GM18505 (cell line): ENCODE data around the gene POU2AF2.
"Not testable (repeated sequence)": the region's sequence is repeated elsewhere in the genome, so short reads cannot be mapped to it uniquely, and the experiment has no call there.

Source experiments
- ATAC-seq: cut with Tn5 transposase; IDR thresholded peaks from one replicate; pipeline ENCODE4 v1.9.1; 2021; ENCODE audit not compliant: unreplicated experiment
- POLR2A ChIP-seq: IDR thresholded peaks from 4 replicates; pipeline ENCODE4 v1.6.1; 2011; ENCODE audit warnings: borderline replicate concordance; ENCODE audit not compliant: insufficient read depth, insufficient read length; ENCODE audit errors: extremely low read depth

Gene POU2AF2

DNA sequence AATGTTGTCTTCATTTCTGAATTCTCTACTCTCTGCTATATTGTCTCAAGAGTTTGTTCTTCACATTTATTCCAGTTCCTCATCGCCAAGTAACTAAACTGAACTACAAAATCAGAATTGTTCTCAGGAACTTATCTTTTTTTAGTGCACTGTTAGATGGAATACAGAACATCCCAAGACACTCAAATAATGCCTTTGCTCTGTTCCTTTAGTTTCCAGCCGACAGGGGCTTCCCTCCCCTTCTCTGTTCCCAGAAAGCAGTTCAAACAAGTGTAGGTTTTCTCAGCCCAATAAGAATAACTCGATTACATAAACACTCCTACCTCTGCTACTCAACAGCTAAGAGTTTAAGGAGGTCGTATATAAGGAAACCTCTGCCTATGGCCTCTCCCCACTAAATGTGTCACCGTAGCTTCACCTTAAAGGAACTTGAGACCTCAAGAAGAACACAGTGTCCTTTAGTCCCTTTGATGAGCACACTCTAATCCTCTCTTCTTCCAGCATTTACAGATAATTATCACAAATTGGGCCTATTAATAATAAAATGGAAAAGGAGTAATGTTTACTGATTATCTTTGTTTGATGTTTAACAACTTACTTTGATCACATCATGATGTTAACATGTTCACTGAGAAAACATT is 59.8 kb downstream of the POU2AF2 start:
- TF ChIP-seq POLR2A, result no peak
- no peak for ATAC-seq

GRCh38 chr11:111305876-111306275 is 60.4 kb downstream of the POU2AF2 start:
- ATAC-seq, result no peak
- no peak for TF ChIP-seq POLR2A

- no peak for TF ChIP-seq POLR2A
- no peak for ATAC-seq
Measured at GRCh38 chr11:111306321-111306720, 60.8 kb downstream of the POU2AF2 start.

DNA sequence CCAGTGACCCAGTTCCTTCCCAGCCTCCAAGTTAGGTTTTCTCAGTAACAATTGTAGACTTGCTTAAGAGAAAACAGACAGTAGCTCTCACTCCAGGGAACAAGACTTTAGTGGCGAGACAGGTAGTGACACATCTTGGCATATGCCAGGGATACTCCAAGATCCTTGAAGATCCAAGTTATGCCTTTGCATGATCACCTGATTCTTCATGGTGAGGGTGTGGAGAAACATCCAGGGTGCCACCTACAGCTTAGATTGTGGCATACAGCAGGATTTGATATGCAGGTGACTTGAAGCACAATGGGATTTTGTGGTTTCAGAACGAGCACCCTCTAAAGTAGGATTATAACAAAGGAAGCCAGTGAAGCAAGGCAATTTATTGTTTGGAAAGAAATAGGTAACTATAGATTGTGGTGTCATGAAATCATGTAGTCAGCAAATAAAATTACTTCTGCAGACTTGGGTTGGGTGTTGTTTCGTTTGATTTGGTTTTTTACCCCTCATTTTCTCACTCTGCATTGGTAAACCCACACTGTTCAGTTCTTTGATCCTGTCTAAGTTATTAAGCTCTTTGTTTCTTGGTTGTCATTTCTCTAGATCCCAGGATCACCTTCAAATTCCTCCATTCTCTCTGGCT is 62.1 kb downstream of the POU2AF2 start:
- ATAC-seq, result no peak
- TF ChIP-seq POLR2A, result no peak

DNA sequence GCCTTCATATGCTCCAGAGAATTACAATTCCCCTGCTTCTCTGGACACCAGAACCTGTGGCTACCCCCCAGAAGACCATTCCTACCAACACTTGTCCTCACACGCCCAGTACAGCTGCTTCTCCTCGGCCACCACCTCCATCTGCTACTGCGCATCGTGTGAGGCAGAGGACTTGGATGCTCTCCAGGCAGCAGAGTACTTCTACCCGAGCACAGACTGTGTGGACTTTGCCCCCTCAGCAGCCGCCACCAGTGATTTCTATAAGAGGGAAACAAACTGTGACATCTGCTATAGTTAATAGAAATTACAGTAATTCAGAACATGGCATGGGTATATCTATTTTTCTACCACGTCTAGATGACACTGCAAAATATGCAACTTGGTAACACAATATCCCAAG is 62.6 kb downstream of the POU2AF2 start:
- no peak for ATAC-seq
- TF ChIP-seq POLR2A, result no peak

DNA sequence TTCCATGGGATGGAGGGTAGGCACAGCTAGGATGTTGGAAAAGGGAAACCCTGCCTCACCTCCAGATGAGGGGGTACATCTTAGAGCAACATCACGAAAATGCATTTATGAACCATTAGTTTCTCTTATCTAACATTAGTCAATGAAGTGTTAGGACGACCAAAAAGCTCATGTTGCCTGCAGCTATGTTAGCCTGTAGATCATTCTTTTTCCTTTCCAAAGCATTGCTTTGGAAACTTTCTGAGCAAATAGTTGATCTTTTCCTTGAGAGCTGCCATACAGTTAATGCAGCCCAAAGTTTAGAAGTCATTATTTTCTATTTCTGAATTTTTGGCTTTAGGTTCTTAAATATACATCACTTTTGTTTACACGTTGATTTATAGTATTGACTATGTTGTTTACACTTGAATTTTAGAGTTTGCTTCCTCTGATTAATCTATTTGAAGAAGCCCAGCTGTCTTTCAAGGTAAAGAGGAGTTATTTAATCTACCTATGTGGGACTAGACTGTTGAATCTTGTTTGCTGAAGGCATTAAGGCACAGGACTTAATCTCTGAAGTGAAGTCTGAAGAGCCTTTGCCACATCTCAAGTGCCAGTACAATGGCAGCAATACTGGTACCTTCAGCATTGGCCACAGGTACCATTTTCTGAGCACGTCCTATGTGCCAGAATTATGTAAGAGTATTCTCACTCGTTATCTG is 63.8 kb downstream of the POU2AF2 start:
- ATAC-seq, result no peak
- no peak for TF ChIP-seq POLR2A

DNA sequence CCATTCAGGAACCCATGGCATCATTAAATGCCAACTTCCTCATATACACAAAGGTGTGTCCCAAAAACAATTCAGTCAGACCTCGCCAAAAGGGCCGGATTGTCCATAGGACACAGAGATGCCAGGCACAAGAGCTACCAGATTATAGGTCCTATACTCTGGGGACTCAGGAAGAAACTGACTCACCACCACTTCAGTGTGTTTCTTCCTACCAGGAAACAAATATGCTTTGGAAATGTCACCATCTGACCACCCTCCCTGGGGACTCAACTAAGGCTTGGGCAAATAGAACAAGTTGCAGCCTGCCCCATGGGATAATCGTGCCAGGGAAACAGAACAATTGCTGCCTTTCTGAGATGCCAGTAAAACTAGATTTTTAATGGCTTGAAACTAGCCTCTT is 64.6 kb downstream of the POU2AF2 start:
- no peak for TF ChIP-seq POLR2A

GRCh38 chr11:111310723-111311122 is 65.2 kb downstream of the POU2AF2 start:
- no peak for ATAC-seq
- no peak for TF ChIP-seq POLR2A

More for the DNA sequence above, 64.6 kb downstream of the POU2AF2 start:
- ATAC-seq, result no peak

GRCh38 chr11:111312076-111312475 is 66.6 kb downstream of the POU2AF2 start:
- TF ChIP-seq POLR2A, result no peak

GRCh38 chr11:111319296-111319695 is 73.8 kb downstream of the POU2AF2 start:
- ATAC-seq, result no peak
- no peak for TF ChIP-seq POLR2A

More at GRCh38 chr11:111312076-111312475, 66.6 kb downstream of the POU2AF2 start:
- no peak for ATAC-seq

DNA sequence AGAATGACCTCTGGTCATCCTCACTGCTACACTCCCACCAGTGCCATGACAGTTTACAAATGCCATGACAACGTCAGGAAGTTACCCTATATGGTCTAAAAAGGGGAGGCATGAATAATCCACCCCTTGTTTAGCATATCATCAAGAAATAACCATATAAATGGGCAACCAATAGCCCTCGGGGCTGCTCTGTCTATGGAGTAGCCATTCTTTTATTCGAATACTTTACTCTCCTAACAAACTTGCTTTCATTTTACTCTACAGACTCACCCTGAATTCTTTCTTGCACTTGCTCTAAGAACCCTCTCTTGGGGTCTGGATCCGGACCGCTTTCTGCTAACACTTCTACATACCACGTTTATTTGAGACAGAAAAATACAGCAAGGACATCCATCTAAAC is 74.7 kb downstream of the POU2AF2 start:
- ATAC-seq, result not testable (repeated sequence)

- no peak for ATAC-seq
- no peak for TF ChIP-seq POLR2A
Measured at GRCh38 chr11:111320728-111321568, 75.4 kb downstream of the POU2AF2 start.

GRCh38 chr11:111322534-111322933 is 77.0 kb downstream of the POU2AF2 start:
- ATAC-seq, result no peak
- TF ChIP-seq POLR2A, result no peak
